HFF-Myc (cell line): Measurements from ENCODE around the gene VSTM2L.

Experiments
- DNase-seq: peaks from one replicate; pipeline ENCODE4 v3.0.0-alpha.2; 2011; ENCODE audit warnings: low read depth; ENCODE audit errors: extremely low read depth
- H3K4me3 ChIP-seq: replicated peaks from 2 replicates; pipeline ENCODE4 v1.5.1; 2011; ENCODE audit warnings: low read depth, mild to moderate bottlenecking, control low read depth, low read length
- TF ChIP-seq, protein P1 (sequence below): IDR thresholded peaks from 2 replicates; pipeline ENCODE4 v1.5.1; 2012; ENCODE audit warnings: mild to moderate bottlenecking, low read depth, low read length, control low read depth; ENCODE audit errors: missing control alignments

Gene VSTM2L

GRCh38 chr20:37907330-37907676 lies 4.4 kb downstream of the VSTM2L start:
- H3K4me3 ChIP-seq = no peak overlapping the region
- no peak for DNase-seq
- TF ChIP-seq, protein P1, sequence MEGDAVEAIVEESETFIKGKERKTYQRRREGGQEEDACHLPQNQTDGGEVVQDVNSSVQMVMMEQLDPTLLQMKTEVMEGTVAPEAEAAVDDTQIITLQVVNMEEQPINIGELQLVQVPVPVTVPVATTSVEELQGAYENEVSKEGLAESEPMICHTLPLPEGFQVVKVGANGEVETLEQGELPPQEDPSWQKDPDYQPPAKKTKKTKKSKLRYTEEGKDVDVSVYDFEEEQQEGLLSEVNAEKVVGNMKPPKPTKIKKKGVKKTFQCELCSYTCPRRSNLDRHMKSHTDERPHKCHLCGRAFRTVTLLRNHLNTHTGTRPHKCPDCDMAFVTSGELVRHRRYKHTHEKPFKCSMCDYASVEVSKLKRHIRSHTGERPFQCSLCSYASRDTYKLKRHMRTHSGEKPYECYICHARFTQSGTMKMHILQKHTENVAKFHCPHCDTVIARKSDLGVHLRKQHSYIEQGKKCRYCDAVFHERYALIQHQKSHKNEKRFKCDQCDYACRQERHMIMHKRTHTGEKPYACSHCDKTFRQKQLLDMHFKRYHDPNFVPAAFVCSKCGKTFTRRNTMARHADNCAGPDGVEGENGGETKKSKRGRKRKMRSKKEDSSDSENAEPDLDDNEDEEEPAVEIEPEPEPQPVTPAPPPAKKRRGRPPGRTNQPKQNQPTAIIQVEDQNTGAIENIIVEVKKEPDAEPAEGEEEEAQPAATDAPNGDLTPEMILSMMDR = no peak

GRCh38 chr20:37907677-37908401 lies 4.9 kb downstream of the VSTM2L start:
- H3K4me3 ChIP-seq = no peak overlapping the region
- TF ChIP-seq, protein P1 = no peak
- DNase-seq = peak; percentile 11

DNA sequence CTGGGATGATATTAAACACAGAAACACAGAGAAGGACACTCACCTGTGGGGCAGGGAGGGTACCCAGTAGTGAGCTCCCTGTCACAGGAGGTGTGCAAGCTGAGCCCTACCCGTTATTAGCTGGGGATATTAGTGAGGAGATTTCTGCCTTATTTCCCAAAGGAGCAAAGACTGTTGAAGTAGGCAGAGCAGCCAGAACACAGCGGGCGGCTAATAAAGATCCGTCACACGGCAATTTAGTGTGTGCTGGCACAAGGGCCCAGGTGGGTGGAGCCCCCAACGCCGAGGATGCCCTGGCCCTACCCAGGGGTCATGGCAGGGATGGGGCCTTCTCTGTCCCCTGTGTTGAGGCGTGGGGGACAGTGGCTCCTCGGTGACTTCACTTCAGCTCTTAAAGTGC lies 8.3 kb downstream of the VSTM2L start:
- H3K4me3 ChIP-seq = no peak overlapping the region
- no peak for DNase-seq
- TF ChIP-seq, protein P1 = no peak

GRCh38 chr20:37911838-37912281 lies 8.9 kb downstream of the VSTM2L start:
- peak; percentile 26 for DNase-seq
- TF ChIP-seq, protein P1 = no peak

DNA sequence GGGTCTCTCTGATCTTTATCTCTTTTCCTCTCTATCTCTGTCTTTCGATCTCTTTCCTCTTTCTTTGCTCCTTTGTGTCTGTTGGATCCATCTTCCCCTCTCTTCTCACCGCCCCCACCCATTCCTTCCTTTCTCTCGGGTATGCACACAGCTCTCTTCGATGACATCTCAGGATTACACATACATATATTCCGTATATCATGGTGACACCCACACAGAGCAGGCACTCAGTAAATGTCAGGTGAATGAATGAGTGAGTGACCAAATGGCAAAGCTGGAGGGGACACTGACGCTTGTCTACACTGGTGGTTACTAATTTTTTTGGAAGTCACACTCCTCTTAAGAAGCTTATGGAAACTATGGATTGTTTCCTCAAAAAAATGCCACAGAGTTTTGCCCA lies 9.9 kb downstream of the VSTM2L start:
- TF ChIP-seq, protein P1 = no peak
- H3K4me3 ChIP-seq = no peak overlapping the region

More at GRCh38 chr20:37911838-37912281, 8.9 kb downstream of the VSTM2L start:
- no peak overlapping the region for H3K4me3 ChIP-seq

GRCh38 chr20:37913567-37914366 lies 10.8 kb downstream of the VSTM2L start:
- TF ChIP-seq, protein P1 = no peak
- no peak overlapping the region for H3K4me3 ChIP-seq
- no peak for DNase-seq

More for the DNA sequence above, 9.9 kb downstream of the VSTM2L start:
- no peak for DNase-seq
